Fibroblast of skin of scalp (primary cell): ENCODE results near the gene CFAP97D2.
"Not testable (repeated sequence)": the region's sequence is repeated elsewhere in the genome, so short reads cannot be mapped to it uniquely, and the experiment has no call there.

Experiments
- DNase-seq: peaks from one replicate; pipeline ENCODE4 v3.0.0-alpha.2; 2013

Gene CFAP97D2

GRCh38 chr13:114236227-114236626 lies 57.2 kb downstream of the CFAP97D2 start:
- DNase-seq, result no peak

- no peak for DNase-seq
Measured at GRCh38 chr13:114237415-114238112, 58.5 kb downstream of the CFAP97D2 start.

GRCh38 chr13:114241918-114242317 lies 62.9 kb downstream of the CFAP97D2 start:
- no peak for DNase-seq

GRCh38 chr13:114243971-114244370 lies 64.9 kb downstream of the CFAP97D2 start:
- no peak for DNase-seq

GRCh38 chr13:114244637-114245036 lies 65.6 kb downstream of the CFAP97D2 start:
- DNase-seq, result no peak

GRCh38 chr13:114248011-114248410 lies 69.0 kb downstream of the CFAP97D2 start:
- DNase-seq, result peak; percentile 77

GRCh38 chr13:114249077-114249476 lies 70.0 kb downstream of the CFAP97D2 start:
- no peak for DNase-seq

- not testable (repeated sequence) for DNase-seq
Measured at GRCh38 chr13:114251639-114252440, 72.8 kb downstream of the CFAP97D2 start.

GRCh38 chr13:114256547-114256946 lies 77.5 kb downstream of the CFAP97D2 start:
- no peak for DNase-seq

GRCh38 chr13:114257014-114257413 lies 78.0 kb downstream of the CFAP97D2 start:
- DNase-seq, result no peak

GRCh38 chr13:114258589-114258988 lies 79.5 kb downstream of the CFAP97D2 start:
- DNase-seq, result no peak

GRCh38 chr13:114259374-114259773 lies 80.3 kb downstream of the CFAP97D2 start:
- no peak for DNase-seq

GRCh38 chr13:114259974-114260373 lies 80.9 kb downstream of the CFAP97D2 start:
- DNase-seq, result no peak

- no peak for DNase-seq
Measured at GRCh38 chr13:114260814-114261213, 81.8 kb downstream of the CFAP97D2 start.

GRCh38 chr13:114261328-114261965 lies 82.4 kb downstream of the CFAP97D2 start:
- no peak for DNase-seq

- DNase-seq, result no peak
Measured at GRCh38 chr13:114263578-114263977, 84.5 kb downstream of the CFAP97D2 start.

GRCh38 chr13:114264313-114264712 lies 85.3 kb downstream of the CFAP97D2 start:
- peak; percentile 29 for DNase-seq

- peak; percentile 94 for DNase-seq
Measured at GRCh38 chr13:114264886-114265611, 86.0 kb downstream of the CFAP97D2 start.

GRCh38 chr13:114266241-114266640 lies 87.2 kb downstream of the CFAP97D2 start:
- no peak for DNase-seq

GRCh38 chr13:114268344-114269280 lies 89.6 kb downstream of the CFAP97D2 start:
- no peak for DNase-seq

GRCh38 chr13:114269281-114269770 lies 90.3 kb downstream of the CFAP97D2 start:
- DNase-seq, result no peak
